Measurements from ENCODE around the gene LAMC3. TPM values are rescaled to one million over a fixed set of nuclear protein-coding genes. Genes with fewer than 3 reads are reported as not detected.
A peak's percentile ranks its signal among the peaks of the same experiment; 100 is the strongest.

The LAMC3 gene
- total and polyA plus RNA-seq, 5 donors from 2014 or later = 0.37 to 1.2 (median 0.66) TPM

DNA sequence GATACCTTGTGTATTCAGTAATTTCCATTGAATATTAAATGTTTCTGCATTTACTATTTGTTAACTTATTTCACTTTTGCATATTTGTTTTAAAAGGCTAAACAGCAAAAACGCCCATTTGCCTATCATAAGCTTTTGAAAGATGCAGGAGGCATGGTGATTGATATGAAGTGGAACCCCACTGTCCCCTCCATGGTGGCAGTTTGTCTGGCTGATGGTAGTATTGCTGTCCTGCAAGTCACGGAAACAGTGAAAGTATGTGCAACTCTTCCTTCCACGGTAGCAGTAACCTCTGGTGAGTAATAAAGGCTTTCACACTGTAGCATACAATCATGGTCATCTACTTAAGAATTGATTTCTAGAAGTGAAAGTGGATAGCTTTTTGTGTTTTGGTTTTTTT is 120.2 kb downstream of the LAMC3 start:
- peaks cover 38% of the 10 kb centered on the region for H3K36me3 Mint-ChIP-seq
- H3K36me3 ChIP-seq (ENCODE audit: control insufficient read depth, insufficient read depth, low read length) = peaks cover 66% of the 10 kb centered on the region
- H3K4me3 Mint-ChIP-seq = peak overlapping the region in 1 of 4 donors; percentile 41
- H3K9me3 ChIP-seq (ENCODE audit: control insufficient read depth in 2 of 2, low read length in 2 of 2) = no peaks in the 10 kb centered on the region
- no peak overlapping the region for H3K4me3 ChIP-seq (ENCODE audit: low read depth, low read length)
- no peaks in the 10 kb centered on the region for H3K27me3 ChIP-seq (ENCODE audit: control insufficient read depth, insufficient read depth, low read length)
- ATAC-seq (ENCODE audit: low read depth in 2 of 2) = no peak
- no peaks in the 10 kb centered on the region for H3K9me3 Mint-ChIP-seq
- H3K27ac ChIP-seq (ENCODE audit: insufficient read depth, low read length, poor library complexity, severe bottlenecking) = no peak overlapping the region
- H3K4me1 ChIP-seq (ENCODE audit: control insufficient read depth, insufficient read depth, low read length, poor library complexity, severe bottlenecking) = peaks cover 25% of the 10 kb centered on the region
- peaks cover 4% of the 10 kb centered on the region for H3K27me3 Mint-ChIP-seq
- DNase-seq = no peak
- peaks cover 14 to 50% (median 31%) of the 10 kb centered on the region in 4 donors for H3K4me1 Mint-ChIP-seq
- no peak overlapping the region for H3K27ac Mint-ChIP-seq

DNA sequence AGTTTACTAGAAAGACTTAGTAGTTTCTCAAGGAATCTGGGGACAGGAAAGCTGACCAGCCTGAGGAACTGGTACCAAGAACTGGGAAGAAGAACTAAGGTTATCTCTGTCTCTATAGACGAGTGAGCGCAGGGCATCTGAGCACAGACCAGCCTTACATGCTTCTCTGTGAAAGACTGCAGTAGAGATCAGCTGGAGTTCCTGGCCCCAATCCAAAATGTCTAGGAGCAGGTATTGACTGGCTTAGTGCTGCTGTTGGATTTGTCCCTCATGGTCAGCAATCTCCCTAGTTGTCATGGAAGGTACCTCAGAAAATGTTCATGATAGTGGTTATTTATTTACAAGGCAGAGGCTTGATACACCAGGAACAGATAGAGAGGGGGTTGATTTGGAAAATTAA is 129.7 kb downstream of the LAMC3 start:
- Mint-ChIP-seq H3K27me3 (no peaks in the 10 kb centered on the region), H3K36me3 (peaks cover 55% of the 10 kb centered on the region), H3K9me3 (no peaks in the 10 kb centered on the region), H3K27ac (no peak overlapping the region), H3K4me1 (peaks cover 0 to 5% (median 0%) of the 10 kb centered on the region in 4 donors), H3K4me3 (no peak overlapping the region)
- Histone ChIP-seq H3K36me3 (ENCODE audit: control insufficient read depth, insufficient read depth, low read length) (peaks cover 95% of the 10 kb centered on the region), H3K27ac (ENCODE audit: insufficient read depth, low read length, poor library complexity, severe bottlenecking) (no peak overlapping the region), H3K4me3 (ENCODE audit: low read depth, low read length) (no peak overlapping the region), H3K4me1 (ENCODE audit: control insufficient read depth, insufficient read depth, low read length, poor library complexity, severe bottlenecking) (no peaks in the 10 kb centered on the region), H3K9me3 (ENCODE audit: control insufficient read depth in 2 of 2, low read length in 2 of 2) (no peaks in the 10 kb centered on the region), H3K27me3 (ENCODE audit: control insufficient read depth, insufficient read depth, low read length) (no peaks in the 10 kb centered on the region)
- ATAC-seq (ENCODE audit: low read depth in 2 of 2) (no peak), DNase-seq (no peak)

DNA sequence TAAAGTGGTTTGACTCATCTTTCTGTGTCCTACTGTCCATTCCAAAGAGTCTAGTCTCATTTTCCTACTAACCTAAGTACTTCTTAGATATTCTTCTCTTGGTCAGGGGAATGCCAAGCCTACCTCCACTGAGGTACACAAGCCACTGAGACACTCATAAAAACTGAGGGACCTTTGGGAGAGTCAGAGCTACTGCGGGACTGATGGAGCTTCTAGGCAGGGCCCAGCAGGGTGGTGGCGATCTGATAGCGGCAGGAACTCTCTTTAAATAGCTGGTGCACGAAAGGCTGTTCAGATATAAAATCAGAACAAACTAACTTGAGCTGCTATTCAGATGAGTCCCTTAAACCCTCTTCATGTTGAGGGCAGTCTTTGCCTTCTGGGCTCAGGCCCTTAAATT is 131.1 kb downstream of the LAMC3 start:
- Histone ChIP-seq H3K4me3 (ENCODE audit: low read depth, low read length) (no peak overlapping the region), H3K36me3 (ENCODE audit: control insufficient read depth, insufficient read depth, low read length) (peaks cover 95% of the 10 kb centered on the region), H3K9me3 (ENCODE audit: control insufficient read depth in 2 of 2, low read length in 2 of 2) (no peaks in the 10 kb centered on the region), H3K4me1 (ENCODE audit: control insufficient read depth, insufficient read depth, low read length, poor library complexity, severe bottlenecking) (no peaks in the 10 kb centered on the region), H3K27ac (ENCODE audit: insufficient read depth, low read length, poor library complexity, severe bottlenecking) (no peak overlapping the region), H3K27me3 (ENCODE audit: control insufficient read depth, insufficient read depth, low read length) (no peaks in the 10 kb centered on the region)
- no peaks in the 10 kb centered on the region for H3K27me3 Mint-ChIP-seq
- peaks cover 57% of the 10 kb centered on the region for H3K36me3 Mint-ChIP-seq
- H3K4me3 Mint-ChIP-seq = no peak overlapping the region
- H3K9me3 Mint-ChIP-seq = no peaks in the 10 kb centered on the region
- no peak overlapping the region for H3K27ac Mint-ChIP-seq
- ATAC-seq (ENCODE audit: low read depth in 2 of 2) = no peak
- peaks cover 0 to 9% (median 0%) of the 10 kb centered on the region in 4 donors for H3K4me1 Mint-ChIP-seq
- DNase-seq = no peak

DNA sequence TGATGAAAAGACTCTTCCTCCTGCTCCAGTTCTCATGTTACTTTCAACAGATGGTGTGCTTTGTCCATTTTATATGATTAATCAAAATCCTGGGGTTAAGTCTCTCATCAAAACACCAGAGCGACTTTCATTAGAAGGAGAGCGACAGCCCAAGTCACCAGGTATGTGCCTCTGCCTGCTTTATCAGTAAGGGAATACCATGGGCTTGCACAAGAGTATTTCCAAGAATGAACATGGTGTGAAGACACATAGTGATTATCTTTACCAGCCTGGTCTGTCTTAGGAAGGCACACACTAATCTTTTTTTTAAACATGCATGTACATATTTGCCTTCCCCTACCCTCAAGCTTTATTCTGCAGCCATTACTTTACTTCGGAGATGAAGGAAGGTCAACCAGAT is 131.6 kb downstream of the LAMC3 start:
- H3K9me3 Mint-ChIP-seq = no peaks in the 10 kb centered on the region
- Histone ChIP-seq H3K27me3 (ENCODE audit: control insufficient read depth, insufficient read depth, low read length) (no peaks in the 10 kb centered on the region), H3K36me3 (ENCODE audit: control insufficient read depth, insufficient read depth, low read length) (peaks cover 95% of the 10 kb centered on the region), H3K9me3 (ENCODE audit: control insufficient read depth in 2 of 2, low read length in 2 of 2) (no peaks in the 10 kb centered on the region), H3K4me3 (ENCODE audit: low read depth, low read length) (no peak overlapping the region), H3K27ac (ENCODE audit: insufficient read depth, low read length, poor library complexity, severe bottlenecking) (no peak overlapping the region), H3K4me1 (ENCODE audit: control insufficient read depth, insufficient read depth, low read length, poor library complexity, severe bottlenecking) (no peaks in the 10 kb centered on the region)
- peaks cover 0 to 9% (median 2%) of the 10 kb centered on the region in 4 donors for H3K4me1 Mint-ChIP-seq
- ATAC-seq (ENCODE audit: low read depth in 2 of 2) = no peak
- no peak overlapping the region for H3K27ac Mint-ChIP-seq
- no peak overlapping the region for H3K4me3 Mint-ChIP-seq
- DNase-seq = no peak
- no peaks in the 10 kb centered on the region for H3K27me3 Mint-ChIP-seq
- peaks cover 59% of the 10 kb centered on the region for H3K36me3 Mint-ChIP-seq

DNA sequence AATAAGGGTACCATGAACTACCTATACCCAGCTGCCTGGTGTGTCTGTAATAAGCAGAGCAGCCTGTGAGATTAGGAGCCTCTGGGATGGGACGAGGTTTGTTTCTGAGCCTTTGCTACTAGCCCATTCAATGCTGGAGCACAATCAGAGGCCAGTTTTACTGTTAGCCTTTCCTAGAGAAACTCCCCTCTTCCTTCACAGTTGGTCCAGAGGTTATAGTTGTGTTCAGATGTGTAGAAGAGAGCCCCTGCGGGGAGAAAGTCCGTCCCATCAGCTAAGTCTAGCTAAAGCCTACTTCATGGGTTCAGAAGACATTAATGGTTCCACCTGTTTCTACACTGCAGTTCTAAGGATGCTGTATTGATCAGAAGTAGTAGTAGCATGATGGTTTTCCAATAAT is 133.2 kb downstream of the LAMC3 start:
- H3K4me1 Mint-ChIP-seq = peaks cover 0 to 12% (median 4%) of the 10 kb centered on the region in 4 donors
- DNase-seq (no peak), ATAC-seq (ENCODE audit: low read depth in 2 of 2) (no peak)
- H3K27me3 ChIP-seq (ENCODE audit: control insufficient read depth, insufficient read depth, low read length) = no peaks in the 10 kb centered on the region
- no peak overlapping the region for H3K4me3 ChIP-seq (ENCODE audit: low read depth, low read length)
- no peak overlapping the region for H3K27ac Mint-ChIP-seq
- H3K36me3 Mint-ChIP-seq = peaks cover 55% of the 10 kb centered on the region
- H3K9me3 Mint-ChIP-seq = no peaks in the 10 kb centered on the region
- H3K9me3 ChIP-seq (ENCODE audit: control insufficient read depth in 2 of 2, low read length in 2 of 2) = no peaks in the 10 kb centered on the region
- no peak overlapping the region for H3K27ac ChIP-seq (ENCODE audit: insufficient read depth, low read length, poor library complexity, severe bottlenecking)
- no peaks in the 10 kb centered on the region for H3K4me1 ChIP-seq (ENCODE audit: control insufficient read depth, insufficient read depth, low read length, poor library complexity, severe bottlenecking)
- H3K27me3 Mint-ChIP-seq = no peaks in the 10 kb centered on the region
- peaks cover 95% of the 10 kb centered on the region for H3K36me3 ChIP-seq (ENCODE audit: control insufficient read depth, insufficient read depth, low read length)
- no peak overlapping the region for H3K4me3 Mint-ChIP-seq

Other genes starting within 250 kb of the LAMC3 start
- 33.9 TPM for gene ABL1, start 173.9 kb upstream of the LAMC3 start, total RNA-seq
- gene ABL1, start 173.9 kb upstream of the LAMC3 start, polyA plus RNA-seq = 1 to 10 TPM; 5.5 to 9.2 (median 8.3) TPM
- gene QRFP, start 112.4 kb upstream of the LAMC3 start, total RNA-seq = not detected
- not detected for gene QRFP, start 112.4 kb upstream of the LAMC3 start, polyA plus RNA-seq
- gene FIBCD1, start 69.9 kb upstream of the LAMC3 start, total RNA-seq = not detected
- gene FIBCD1, start 69.9 kb upstream of the LAMC3 start, polyA plus RNA-seq = not detected
- gene AIF1L, start 87.4 kb downstream of the LAMC3 start, total RNA-seq = 0.12 TPM
- gene AIF1L, start 87.4 kb downstream of the LAMC3 start, polyA plus RNA-seq = not detected
- gene NUP214, start 116.4 kb downstream of the LAMC3 start, total RNA-seq = 124 TPM
- gene NUP214, start 116.4 kb downstream of the LAMC3 start, polyA plus RNA-seq = 10 to 100 TPM in 3 of 4 donors, 1 to 10 TPM in 1; 9.8 to 19.1 (median 14.7) TPM

Data from CD4-positive, CD25-positive, alpha-beta regulatory T cell (primary cell).